SK-N-SH (cell line): Measurements from ENCODE around the gene LPCAT1.

Source experiments
- ELF1 ChIP-seq: IDR thresholded peaks from 2 replicates; pipeline ENCODE4 v1.4.0; 2012
- RAD21 ChIP-seq: IDR thresholded peaks from 2 replicates; pipeline ENCODE4 v1.6.1; 2012; ENCODE audit warnings: mild to moderate bottlenecking, low read length
- SIN3A ChIP-seq: IDR thresholded peaks from 2 replicates; pipeline ENCODE4 v1.6.1; 2012; ENCODE audit warnings: low read depth, mild to moderate bottlenecking, low read length, moderate library complexity, borderline replicate concordance
- TCF12 ChIP-seq: IDR thresholded peaks from 2 replicates; pipeline ENCODE4 v1.4.0; 2012
- TF ChIP-seq, protein P1 (sequence below): IDR thresholded peaks from 2 replicates; pipeline ENCODE4 v1.4.0; 2012; ENCODE audit warnings: low read depth
- TF ChIP-seq, protein P2 (sequence below): fragments of 200-600 bp; sonication (generic); IDR thresholded peaks from 2 replicates; pipeline ENCODE4 v1.6.1; 2017; ENCODE audit warnings: antibody characterized with exemption, mild to moderate bottlenecking, moderate library complexity
- TF ChIP-seq, protein P3 (sequence below): IDR thresholded peaks from 2 replicates; pipeline ENCODE4 v1.6.1; 2012; ENCODE audit warnings: mild to moderate bottlenecking, low read depth, low read length, moderate library complexity

DNA sequence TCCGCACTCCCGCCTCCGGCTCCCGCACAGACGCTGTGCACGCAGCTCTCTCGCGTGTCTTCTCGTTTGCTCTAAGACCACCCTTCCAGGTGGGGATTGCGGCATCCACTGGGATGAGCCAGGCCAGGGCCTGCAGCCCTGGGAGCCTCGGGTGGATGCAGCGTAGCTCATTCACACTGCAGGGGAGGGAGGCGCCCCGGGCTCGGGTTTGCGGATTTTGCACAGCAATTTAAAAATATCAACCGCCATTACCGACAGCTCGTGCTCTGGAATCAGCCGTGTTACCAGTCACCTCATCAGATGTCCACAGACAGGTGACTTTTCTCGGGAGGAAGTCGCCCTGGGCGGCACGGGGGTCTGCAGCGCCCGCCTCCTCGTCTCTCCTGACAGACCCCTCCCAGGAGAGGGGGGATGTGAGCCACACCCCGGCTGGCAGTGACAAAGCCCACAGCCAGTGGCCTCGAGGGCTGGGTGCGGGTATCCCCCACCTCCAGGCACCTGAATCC, 57.7 kb downstream of the LPCAT1 start:
- TF ChIP-seq, protein P1, sequence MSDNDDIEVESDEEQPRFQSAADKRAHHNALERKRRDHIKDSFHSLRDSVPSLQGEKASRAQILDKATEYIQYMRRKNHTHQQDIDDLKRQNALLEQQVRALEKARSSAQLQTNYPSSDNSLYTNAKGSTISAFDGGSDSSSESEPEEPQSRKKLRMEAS: no peak
- TF ChIP-seq, protein P2, sequence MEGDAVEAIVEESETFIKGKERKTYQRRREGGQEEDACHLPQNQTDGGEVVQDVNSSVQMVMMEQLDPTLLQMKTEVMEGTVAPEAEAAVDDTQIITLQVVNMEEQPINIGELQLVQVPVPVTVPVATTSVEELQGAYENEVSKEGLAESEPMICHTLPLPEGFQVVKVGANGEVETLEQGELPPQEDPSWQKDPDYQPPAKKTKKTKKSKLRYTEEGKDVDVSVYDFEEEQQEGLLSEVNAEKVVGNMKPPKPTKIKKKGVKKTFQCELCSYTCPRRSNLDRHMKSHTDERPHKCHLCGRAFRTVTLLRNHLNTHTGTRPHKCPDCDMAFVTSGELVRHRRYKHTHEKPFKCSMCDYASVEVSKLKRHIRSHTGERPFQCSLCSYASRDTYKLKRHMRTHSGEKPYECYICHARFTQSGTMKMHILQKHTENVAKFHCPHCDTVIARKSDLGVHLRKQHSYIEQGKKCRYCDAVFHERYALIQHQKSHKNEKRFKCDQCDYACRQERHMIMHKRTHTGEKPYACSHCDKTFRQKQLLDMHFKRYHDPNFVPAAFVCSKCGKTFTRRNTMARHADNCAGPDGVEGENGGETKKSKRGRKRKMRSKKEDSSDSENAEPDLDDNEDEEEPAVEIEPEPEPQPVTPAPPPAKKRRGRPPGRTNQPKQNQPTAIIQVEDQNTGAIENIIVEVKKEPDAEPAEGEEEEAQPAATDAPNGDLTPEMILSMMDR: no peak
- TF ChIP-seq TCF12: no peak
- no peak for TF ChIP-seq ELF1
- TF ChIP-seq, protein P3, sequence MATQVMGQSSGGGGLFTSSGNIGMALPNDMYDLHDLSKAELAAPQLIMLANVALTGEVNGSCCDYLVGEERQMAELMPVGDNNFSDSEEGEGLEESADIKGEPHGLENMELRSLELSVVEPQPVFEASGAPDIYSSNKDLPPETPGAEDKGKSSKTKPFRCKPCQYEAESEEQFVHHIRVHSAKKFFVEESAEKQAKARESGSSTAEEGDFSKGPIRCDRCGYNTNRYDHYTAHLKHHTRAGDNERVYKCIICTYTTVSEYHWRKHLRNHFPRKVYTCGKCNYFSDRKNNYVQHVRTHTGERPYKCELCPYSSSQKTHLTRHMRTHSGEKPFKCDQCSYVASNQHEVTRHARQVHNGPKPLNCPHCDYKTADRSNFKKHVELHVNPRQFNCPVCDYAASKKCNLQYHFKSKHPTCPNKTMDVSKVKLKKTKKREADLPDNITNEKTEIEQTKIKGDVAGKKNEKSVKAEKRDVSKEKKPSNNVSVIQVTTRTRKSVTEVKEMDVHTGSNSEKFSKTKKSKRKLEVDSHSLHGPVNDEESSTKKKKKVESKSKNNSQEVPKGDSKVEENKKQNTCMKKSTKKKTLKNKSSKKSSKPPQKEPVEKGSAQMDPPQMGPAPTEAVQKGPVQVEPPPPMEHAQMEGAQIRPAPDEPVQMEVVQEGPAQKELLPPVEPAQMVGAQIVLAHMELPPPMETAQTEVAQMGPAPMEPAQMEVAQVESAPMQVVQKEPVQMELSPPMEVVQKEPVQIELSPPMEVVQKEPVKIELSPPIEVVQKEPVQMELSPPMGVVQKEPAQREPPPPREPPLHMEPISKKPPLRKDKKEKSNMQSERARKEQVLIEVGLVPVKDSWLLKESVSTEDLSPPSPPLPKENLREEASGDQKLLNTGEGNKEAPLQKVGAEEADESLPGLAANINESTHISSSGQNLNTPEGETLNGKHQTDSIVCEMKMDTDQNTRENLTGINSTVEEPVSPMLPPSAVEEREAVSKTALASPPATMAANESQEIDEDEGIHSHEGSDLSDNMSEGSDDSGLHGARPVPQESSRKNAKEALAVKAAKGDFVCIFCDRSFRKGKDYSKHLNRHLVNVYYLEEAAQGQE: no peak
- no peak for TF ChIP-seq RAD21
- TF ChIP-seq SIN3A: no peak
